Prostate gland (tissue), 2 donors: ENCODE data around the gene HAGH. TPM values are rescaled to one million over a fixed set of nuclear protein-coding genes. Genes with fewer than 3 reads are reported as not detected.

Experiments
- DNase-seq: peaks from one replicate; pipeline ENCODE4 v3.0.0-alpha.2; 2019; ENCODE audit warnings: low spot score
- H3K27ac ChIP-seq, 2 donors: fragments of 200-600 bp; sonication (generic); 2 replicates each; pipeline ENCODE4 v1.5.1; 2017 to 2019
- H3K27me3 ChIP-seq: fragments of 200-600 bp; sonication (generic); replicated peaks from 2 replicates; pipeline ENCODE4 v1.5.1; 2019; ENCODE audit not compliant: insufficient read depth
- H3K36me3 ChIP-seq, 2 donors: fragments of 200-600 bp; sonication (generic); 1 replicate in 1 of 2; 2 replicates in 1 of 2; pipeline versions ENCODE4 v1.5.1 to v1.8.1; 2017 to 2019
- H3K4me1 ChIP-seq: fragments of 200-600 bp; sonication (generic); replicated peaks from 2 replicates; pipeline ENCODE4 v1.5.1; 2019
- H3K4me3 ChIP-seq, 2 donors: fragments of 200-600 bp; sonication (generic); 2 replicates each; pipeline ENCODE4 v1.5.1; 2017 to 2019
- H3K9me3 ChIP-seq: fragments of 200-600 bp; sonication (generic); 2 replicates; pipeline ENCODE4 v1.5.1; 2017
- POLR2A ChIP-seq: fragments of 450-650 bp; IDR thresholded peaks from one replicate; pipeline ENCODE4 v1.6.1; 2016; ENCODE audit warnings: antibody characterized with exemption, mild to moderate bottlenecking
- POLR2AphosphoS5 ChIP-seq: sonication (generic); formaldehyde crosslinking; IDR thresholded peaks from one replicate; pipeline ENCODE4 v1.6.1; 2017; ENCODE audit warnings: antibody characterized with exemption
- WGBS: methylation state at CpG from one replicate; pipeline ENCODE4 v1.1.5; 2018; 5-methylcytosine and 5-hydroxymethylcytosine counted together
- intact Hi-C: fragments of 100-400 bp; cut with DNase I; formaldehyde crosslinking; loops from one replicate; pipeline ENCODE4 v1.14.2; 2022
- total RNA-seq, 2 donors: library from RNA; depleted of rRNA; stranded (reverse); fragments of >200 nt; gene quantifications; one replicate each; pipeline ENCODE4 v1.1.0, GENCODE V29; 2016
- TF ChIP-seq, protein P1 (sequence below), 4 experiments: fragments of 200-600 bp in 2 of 4; fragments of 450-650 bp in 2 of 4; sonication (generic) in 2 of 4; IDR thresholded peaks; 1 replicate in 3 of 4; 2 replicates in 1 of 4; pipeline ENCODE4 v1.5.1; 2016 to 2019; ENCODE audit warnings: antibody characterized with exemption in 4 of 4, mild to moderate bottlenecking in 2 of 4, moderate library complexity in 2 of 4

The HAGH gene
- total RNA-seq, 2 donors from 2014 or later: 98.6 to 145 TPM

DNA sequence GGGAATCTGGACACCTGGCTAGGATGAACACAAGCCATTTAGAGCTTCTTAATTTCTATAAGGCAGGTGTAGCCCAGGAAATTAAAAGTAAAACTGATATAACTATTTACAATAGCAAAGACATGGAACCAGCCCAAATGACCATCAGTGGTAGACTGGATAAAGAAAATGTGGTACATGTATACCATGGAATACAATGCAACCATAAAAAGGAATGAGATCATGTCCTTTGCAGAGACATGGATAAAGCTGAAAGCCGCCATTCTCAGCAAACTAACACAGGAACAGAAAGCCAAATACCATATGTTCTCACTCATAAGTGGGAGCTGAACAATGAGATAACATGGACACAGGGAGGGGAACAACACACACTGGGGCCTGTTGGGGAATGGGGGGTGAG lies 19.8 kb upstream of the HAGH start:
- H3K36me3 ChIP-seq: no peaks in the 10 kb centered on the region
- intact Hi-C loops: no loop called here
- 88% methylated on average over 1 of the region's 1 CpG for WGBS
- no peaks in the 10 kb centered on the region for H3K4me1 ChIP-seq
- no peak overlapping the region for H3K4me3 ChIP-seq
- no peaks in the 10 kb centered on the region for H3K27me3 ChIP-seq
- no peak for DNase-seq
- H3K9me3 ChIP-seq: no peaks in the 10 kb centered on the region
- TF ChIP-seq POLR2A (no peak), POLR2AphosphoS5 (no peak)
- TF ChIP-seq, protein P1, sequence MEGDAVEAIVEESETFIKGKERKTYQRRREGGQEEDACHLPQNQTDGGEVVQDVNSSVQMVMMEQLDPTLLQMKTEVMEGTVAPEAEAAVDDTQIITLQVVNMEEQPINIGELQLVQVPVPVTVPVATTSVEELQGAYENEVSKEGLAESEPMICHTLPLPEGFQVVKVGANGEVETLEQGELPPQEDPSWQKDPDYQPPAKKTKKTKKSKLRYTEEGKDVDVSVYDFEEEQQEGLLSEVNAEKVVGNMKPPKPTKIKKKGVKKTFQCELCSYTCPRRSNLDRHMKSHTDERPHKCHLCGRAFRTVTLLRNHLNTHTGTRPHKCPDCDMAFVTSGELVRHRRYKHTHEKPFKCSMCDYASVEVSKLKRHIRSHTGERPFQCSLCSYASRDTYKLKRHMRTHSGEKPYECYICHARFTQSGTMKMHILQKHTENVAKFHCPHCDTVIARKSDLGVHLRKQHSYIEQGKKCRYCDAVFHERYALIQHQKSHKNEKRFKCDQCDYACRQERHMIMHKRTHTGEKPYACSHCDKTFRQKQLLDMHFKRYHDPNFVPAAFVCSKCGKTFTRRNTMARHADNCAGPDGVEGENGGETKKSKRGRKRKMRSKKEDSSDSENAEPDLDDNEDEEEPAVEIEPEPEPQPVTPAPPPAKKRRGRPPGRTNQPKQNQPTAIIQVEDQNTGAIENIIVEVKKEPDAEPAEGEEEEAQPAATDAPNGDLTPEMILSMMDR (IDR thresholded peaks at IDR 0.05): no peak
- H3K27ac ChIP-seq: no peak overlapping the region

DNA sequence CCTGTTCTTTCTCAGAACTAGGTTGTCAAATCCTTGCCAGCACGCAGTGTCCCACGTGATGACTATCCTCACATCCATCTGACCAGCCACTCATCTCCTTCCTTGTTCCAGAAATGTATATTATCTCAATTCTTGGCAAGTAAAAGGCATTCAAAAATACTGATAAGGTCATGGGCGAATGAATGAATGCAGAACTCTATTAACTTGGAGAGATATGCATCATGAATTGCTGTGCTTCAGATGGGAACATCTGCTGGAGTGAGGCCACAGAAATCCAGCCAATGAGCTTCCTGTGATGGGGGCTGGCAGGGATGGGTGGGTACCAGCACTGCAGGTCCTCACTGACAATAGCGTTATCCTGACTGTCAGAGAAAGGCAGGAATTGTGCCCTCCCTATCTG lies 19.4 kb upstream of the HAGH start:
- no peaks in the 10 kb centered on the region for H3K9me3 ChIP-seq
- WGBS: 35% methylated on average over 4 of the region's 4 CpGs
- H3K4me3 ChIP-seq: no peak overlapping the region
- intact Hi-C loops: no loop called here
- H3K36me3 ChIP-seq: no peaks in the 10 kb centered on the region
- H3K27ac ChIP-seq: no peak overlapping the region
- TF ChIP-seq, protein P1 (IDR thresholded peaks at IDR 0.05): no peak
- TF ChIP-seq POLR2A (no peak), POLR2AphosphoS5 (no peak)
- no peak for DNase-seq
- no peaks in the 10 kb centered on the region for H3K4me1 ChIP-seq
- H3K27me3 ChIP-seq: no peaks in the 10 kb centered on the region

DNA sequence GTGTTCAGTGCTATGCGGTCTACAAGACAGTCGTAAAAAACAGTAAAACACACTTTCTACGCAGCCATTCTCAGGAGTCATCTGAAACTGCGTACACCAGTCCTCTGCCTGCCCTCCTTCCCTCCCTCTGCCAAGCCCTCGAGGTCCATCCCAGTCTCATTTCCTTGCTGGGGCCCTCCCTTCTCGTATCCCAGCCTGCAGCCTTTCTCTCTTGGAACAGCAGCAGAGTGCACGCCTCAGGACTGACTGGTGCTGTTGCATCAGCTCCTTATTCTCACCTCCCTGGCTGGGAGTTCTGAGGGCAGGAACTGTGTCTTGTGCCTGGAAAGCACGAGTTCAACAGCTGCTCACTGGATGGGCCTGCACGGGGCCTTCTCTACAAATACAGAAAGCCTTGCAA lies 12.9 kb upstream of the HAGH start:
- H3K36me3 ChIP-seq: no peaks in the 10 kb centered on the region
- H3K9me3 ChIP-seq: no peaks in the 10 kb centered on the region
- no peaks in the 10 kb centered on the region for H3K4me1 ChIP-seq
- H3K4me3 ChIP-seq: no peak overlapping the region
- WGBS: 45% methylated on average over 9 of the region's 9 CpGs
- DNase-seq: no peak
- intact Hi-C loops: no loop called here
- H3K27me3 ChIP-seq: no peaks in the 10 kb centered on the region
- no peak overlapping the region for H3K27ac ChIP-seq
- TF ChIP-seq POLR2A (no peak), POLR2AphosphoS5 (no peak)
- TF ChIP-seq, protein P1 (IDR thresholded peaks at IDR 0.05): no peak

DNA sequence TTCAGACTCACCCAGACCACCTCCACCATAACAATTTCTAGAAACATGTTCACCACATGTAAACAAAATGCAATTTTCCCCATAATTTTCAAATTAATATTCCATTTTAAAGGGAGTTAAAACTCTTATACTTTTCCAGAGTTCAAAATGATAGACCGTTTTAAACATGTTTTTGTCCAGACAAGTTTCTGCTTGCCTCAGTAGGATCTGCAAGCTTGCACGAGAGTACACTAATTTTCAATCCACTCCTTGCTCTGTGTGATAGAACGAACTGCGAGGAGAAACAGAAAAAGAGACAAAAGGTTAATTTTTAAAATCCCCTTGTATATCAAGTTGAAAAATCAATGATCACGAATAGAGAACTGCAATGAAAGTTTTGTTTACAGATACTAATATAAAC lies 7.5 kb upstream of the HAGH start:
- H3K36me3 ChIP-seq: no peaks in the 10 kb centered on the region

DNA sequence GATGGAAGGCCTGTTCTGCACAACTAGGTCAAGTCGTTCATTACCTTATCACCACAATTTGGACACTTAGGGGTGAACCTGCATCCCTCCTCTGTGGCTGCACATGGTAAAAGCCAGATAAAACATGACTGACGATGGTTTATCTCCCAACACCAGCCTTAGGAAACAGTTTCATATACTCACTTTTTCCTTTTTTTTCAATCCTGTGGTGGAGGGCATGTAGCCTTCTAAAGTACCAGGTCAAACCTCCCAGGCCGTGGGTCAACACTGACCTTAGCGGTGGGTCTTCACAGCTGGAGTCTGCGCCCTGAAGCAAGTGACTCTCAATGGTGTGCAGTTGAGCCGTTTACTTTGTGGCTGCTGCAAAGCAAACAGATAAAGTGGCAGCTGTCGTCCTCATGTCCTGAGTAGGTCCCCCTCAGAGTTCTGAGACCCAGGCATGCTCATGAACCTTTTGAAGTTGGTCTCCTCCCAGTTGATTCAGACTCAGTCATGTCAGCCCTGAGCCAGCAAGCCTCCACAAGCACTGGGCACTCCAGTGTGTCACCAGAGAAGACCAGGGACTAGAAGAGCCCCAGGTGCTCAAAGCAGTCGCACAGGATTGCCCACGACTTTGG lies 6.3 kb upstream of the HAGH start:
- intact Hi-C loops: no loop called here
- H3K4me1 ChIP-seq: no peaks in the 10 kb centered on the region
- no peak for DNase-seq
- no peaks in the 10 kb centered on the region for H3K36me3 ChIP-seq
- no peak overlapping the region for H3K4me3 ChIP-seq
- no peak overlapping the region for H3K27ac ChIP-seq
- 65% methylated on average over 9 of the region's 9 CpGs for WGBS
- TF ChIP-seq POLR2A (no peak), POLR2AphosphoS5 (no peak)
- TF ChIP-seq, protein P1 (IDR thresholded peaks at IDR 0.05): no peak
- no peaks in the 10 kb centered on the region for H3K27me3 ChIP-seq
- H3K9me3 ChIP-seq: no peaks in the 10 kb centered on the region

More for the DNA sequence above, 7.5 kb upstream of the HAGH start:
- intact Hi-C loops: no loop called here
- H3K4me3 ChIP-seq: no peak overlapping the region
- H3K4me1 ChIP-seq: no peaks in the 10 kb centered on the region
- WGBS: 36% methylated on average over 5 of the region's 5 CpGs
- DNase-seq: no peak
- H3K9me3 ChIP-seq: no peaks in the 10 kb centered on the region
- TF ChIP-seq, protein P1 (IDR thresholded peaks at IDR 0.05): no peak
- TF ChIP-seq POLR2A: no peak
- no peak for TF ChIP-seq POLR2AphosphoS5
- no peaks in the 10 kb centered on the region for H3K27me3 ChIP-seq
- H3K27ac ChIP-seq: no peak overlapping the region
